HepG2 (cell line): ENCODE measurements around the gene GPN1. TPM values are rescaled to one million over a fixed set of nuclear protein-coding genes. Genes with fewer than 3 reads are reported as not detected.

ENCODE experiments used
- CBFB ChIP-seq: sonication (generic); formaldehyde crosslinking; IDR thresholded peaks from 2 replicates; pipeline ENCODE4 v1.4.0; 2020; ENCODE audit warnings: missing genetic modification reagents
- GLMP ChIP-seq: sonication (generic); formaldehyde crosslinking; IDR thresholded peaks from 2 replicates; pipeline ENCODE4 v1.9.0; 2021; ENCODE audit warnings: missing genetic modification reagents, mild to moderate bottlenecking, borderline replicate concordance
- HCFC1 ChIP-seq: fragments of 150-350 bp; IDR thresholded peaks from 2 replicates; pipeline ENCODE4 v1.6.1; 2014; ENCODE audit warnings: low read depth, low read length
- HNRNPUL1 ChIP-seq: fragments of 200-400 bp; formaldehyde crosslinking; IDR thresholded peaks from 2 replicates; pipeline ENCODE4 v1.6.1; 2017; ENCODE audit warnings: low read depth, mild to moderate bottlenecking, low read length, moderate library complexity
- JUNB ChIP-seq: sonication (generic); formaldehyde crosslinking; IDR thresholded peaks from 2 replicates; pipeline ENCODE4 v1.8.0; 2022; ENCODE audit warnings: missing genetic modification reagents, mild to moderate bottlenecking, borderline replicate concordance
- NFE2 ChIP-seq: sonication (generic); formaldehyde crosslinking; IDR thresholded peaks from 2 replicates; pipeline ENCODE4 v1.4.0; 2020; ENCODE audit warnings: missing genetic modification reagents
- POLR2G ChIP-seq: fragments of 200-400 bp; formaldehyde crosslinking; IDR thresholded peaks from 2 replicates; pipeline ENCODE4 v1.6.1; 2018; ENCODE audit warnings: mild to moderate bottlenecking, low read depth, low read length, moderate library complexity
- REST ChIP-seq, 2 experiments: IDR thresholded peaks; 2 replicates each; pipeline ENCODE4 v1.6.1; 2011 to 2012; ENCODE audit warnings: low read length in 2 of 2, borderline replicate concordance in 1 of 2, low read depth in 1 of 2, mild to moderate bottlenecking in 1 of 2, moderate library complexity in 1 of 2
- SKI ChIP-seq: fragments of 450-650 bp; IDR thresholded peaks from one replicate; pipeline ENCODE4 v1.6.1; 2018; ENCODE audit warnings: mild to moderate bottlenecking; ENCODE audit not compliant: partially characterized antibody
- TOE1 ChIP-seq: sonication (generic); formaldehyde crosslinking; IDR thresholded peaks from 2 replicates; pipeline ENCODE4 v1.4.0; 2020; ENCODE audit warnings: mild to moderate bottlenecking, missing genetic modification reagents
- ZNF484 ChIP-seq: sonication (generic); formaldehyde crosslinking; IDR thresholded peaks from 2 replicates; pipeline ENCODE4 v1.5.1; 2020; ENCODE audit warnings: mild to moderate bottlenecking, low read depth, missing genetic modification reagents, borderline replicate concordance
- ZNF703 ChIP-seq: sonication (generic); formaldehyde crosslinking; IDR thresholded peaks from 2 replicates; pipeline ENCODE4 v1.5.1; 2020; ENCODE audit warnings: missing genetic modification reagents, mild to moderate bottlenecking, moderate library complexity, borderline replicate concordance
- ZNF737 ChIP-seq: sonication (generic); formaldehyde crosslinking; IDR thresholded peaks from 2 replicates; pipeline ENCODE4 v1.5.0; 2020; ENCODE audit warnings: missing genetic modification reagents, mild to moderate bottlenecking, borderline replicate concordance
- ZNF883 ChIP-seq: sonication (generic); formaldehyde crosslinking; IDR thresholded peaks from 2 replicates; pipeline ENCODE4 v1.5.1; 2020; ENCODE audit warnings: mild to moderate bottlenecking, missing genetic modification reagents; ENCODE audit errors: not compliant biosample characterization
- ZXDC ChIP-seq: sonication (generic); formaldehyde crosslinking; IDR thresholded peaks from 2 replicates; pipeline ENCODE4 v1.5.0; 2020; ENCODE audit warnings: mild to moderate bottlenecking, missing genetic modification reagents
- polyA plus RNA-seq, 8 experiments: library from polyadenylated mRNA; depleted of rRNA in 3 of 8; stranded (reverse) in 7 of 8; unstranded in 1 of 8; fragments of >200 nt; fragmentation: Illumina TruSeq in 4 of 8; extraction: Trizol in 4 of 8; gene quantifications; 2 replicates each; pipeline versions ENCODE4 v1.2.1 to v1.2.3, GENCODE V29; 2011 to 2016; ENCODE audit warnings: low read depth in 4 of 8, missing spikeins in 1 of 8, mixed read lengths in 1 of 8; ENCODE audit not compliant: insufficient read depth in 1 of 8
- total RNA-seq, 5 experiments: library from RNA; depleted of rRNA; stranded (reverse); fragments of >200 nt; fragmentation: Illumina TruSeq; extraction: Trizol; gene quantifications; 2 replicates each; pipeline ENCODE4 v1.2.3, GENCODE V29; 2016; ENCODE audit warnings: low read depth in 1 of 5
- TF ChIP-seq, protein P1 (sequence below): sonication (generic); formaldehyde crosslinking; IDR thresholded peaks from 2 replicates; pipeline ENCODE4 v1.4.0; 2020; ENCODE audit warnings: mild to moderate bottlenecking, missing genetic modification reagents
- TF ChIP-seq, protein P2 (sequence below): sonication (generic); formaldehyde crosslinking; conservative IDR thresholded peaks from 2 replicates; pipeline ENCODE4 v1.8.0; 2022; ENCODE audit warnings: missing genetic modification reagents

Gene GPN1
- total and polyA plus RNA-seq, 2 of the 13 experiments (the other 11 are each of a cell fraction or from before 2014, with no cell fraction given): 54.5 to 62.7 TPM

DNA sequence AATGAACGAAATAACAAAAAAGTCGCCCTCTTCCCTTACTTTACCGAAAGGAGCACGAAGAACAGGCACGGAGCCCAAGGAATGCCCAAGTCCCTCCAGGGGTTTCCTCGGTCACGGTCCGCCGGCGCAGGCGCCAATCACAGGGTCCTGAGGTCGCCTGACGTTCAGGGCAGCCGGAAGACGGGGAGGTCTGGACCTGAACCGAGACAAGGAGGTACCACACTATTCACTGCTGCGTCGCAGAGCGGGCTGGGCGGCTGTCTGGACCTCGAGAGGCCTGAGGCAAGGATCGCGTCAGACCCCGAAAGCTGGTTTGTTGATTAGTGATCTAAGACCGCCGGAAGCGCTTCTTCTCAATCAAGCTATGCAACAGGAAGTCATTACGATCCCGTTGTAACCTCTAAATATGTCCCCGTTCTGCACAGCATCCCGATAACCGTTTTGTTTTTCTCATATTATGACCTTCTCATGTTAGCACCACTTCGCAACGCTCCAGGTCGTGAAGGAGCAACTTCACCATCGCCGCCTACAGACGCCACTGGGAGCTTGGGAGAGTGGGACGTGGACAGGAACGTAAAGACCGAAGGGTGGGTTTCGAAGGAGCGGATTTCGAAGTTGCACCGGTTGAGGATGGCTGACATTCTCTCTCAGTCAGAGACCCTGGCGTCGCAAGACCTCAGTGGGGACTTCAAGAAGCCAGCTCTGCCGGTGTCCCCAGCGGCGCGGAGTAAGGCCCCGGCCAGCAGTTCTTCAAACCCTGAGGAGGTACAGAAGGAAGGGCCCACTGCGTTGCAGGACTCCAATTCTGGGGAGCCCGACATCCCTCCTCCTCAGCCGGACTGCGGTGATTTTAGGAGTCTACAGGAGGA is 34.7 kb downstream of the GPN1 start, which contains the start of the genes SLC4A1AP and SUPT7L (continued):
- TF ChIP-seq NFE2 (CRISPR knock-in tag) (no peak; the same call in none of the 2 replicates), ZNF883 (CRISPR knock-in tag) (peak; percentile 88), HNRNPUL1 (no peak), GLMP (CRISPR knock-in tag) (no peak; the same call in 1 of the 2 replicates), ZXDC (peak; percentile 93), ZNF737 (peak; percentile 96; the same call in 1 of the 2 replicates), ZNF703 (CRISPR knock-in tag) (no peak), TOE1 (CRISPR knock-in tag) (peak; percentile 66; the same call in 1 of the 2 replicates), CBFB (CRISPR knock-in tag) (peak; percentile 85), REST (IDR thresholded peaks at IDR 0.05; ENCODE audit: borderline replicate concordance in 1 of 2, low read depth in 1 of 2, low read length in 2 of 2) (peak in 1 of 2 experiments; percentile 79; a peak in 2 of 4 replicates), ZNF484 (CRISPR knock-in tag) (no peak), SKI (peak; percentile 81), POLR2G (peak; percentile 93), HCFC1 (peak; percentile 72), JUNB (CRISPR knock-in tag) (no peak; the same call in 1 of the 2 replicates)
- TF ChIP-seq, protein P1, sequence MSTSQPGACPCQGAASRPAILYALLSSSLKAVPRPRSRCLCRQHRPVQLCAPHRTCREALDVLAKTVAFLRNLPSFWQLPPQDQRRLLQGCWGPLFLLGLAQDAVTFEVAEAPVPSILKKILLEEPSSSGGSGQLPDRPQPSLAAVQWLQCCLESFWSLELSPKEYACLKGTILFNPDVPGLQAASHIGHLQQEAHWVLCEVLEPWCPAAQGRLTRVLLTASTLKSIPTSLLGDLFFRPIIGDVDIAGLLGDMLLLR (CRISPR knock-in tag): no peak; the same call in 1 of the 2 replicates
- TF ChIP-seq, protein P2, sequence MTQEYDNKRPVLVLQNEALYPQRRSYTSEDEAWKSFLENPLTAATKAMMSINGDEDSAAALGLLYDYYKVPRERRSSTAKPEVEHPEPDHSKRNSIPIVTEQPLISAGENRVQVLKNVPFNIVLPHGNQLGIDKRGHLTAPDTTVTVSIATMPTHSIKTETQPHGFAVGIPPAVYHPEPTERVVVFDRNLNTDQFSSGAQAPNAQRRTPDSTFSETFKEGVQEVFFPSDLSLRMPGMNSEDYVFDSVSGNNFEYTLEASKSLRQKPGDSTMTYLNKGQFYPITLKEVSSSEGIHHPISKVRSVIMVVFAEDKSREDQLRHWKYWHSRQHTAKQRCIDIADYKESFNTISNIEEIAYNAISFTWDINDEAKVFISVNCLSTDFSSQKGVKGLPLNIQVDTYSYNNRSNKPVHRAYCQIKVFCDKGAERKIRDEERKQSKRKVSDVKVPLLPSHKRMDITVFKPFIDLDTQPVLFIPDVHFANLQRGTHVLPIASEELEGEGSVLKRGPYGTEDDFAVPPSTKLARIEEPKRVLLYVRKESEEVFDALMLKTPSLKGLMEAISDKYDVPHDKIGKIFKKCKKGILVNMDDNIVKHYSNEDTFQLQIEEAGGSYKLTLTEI: no peak
